GM12891 (cell line): Measurements from ENCODE around the gene HNRNPM.

Experiments
- POLR2A ChIP-seq: IDR thresholded peaks from 2 replicates; pipeline ENCODE4 v1.6.1; 2011; ENCODE audit warnings: low read depth, low read length, control low read depth
- POLR2AphosphoS5 ChIP-seq: IDR thresholded peaks from 2 replicates; pipeline ENCODE4 v1.6.1; 2011; ENCODE audit warnings: low read depth, low read length, control low read depth
- SPI1 ChIP-seq: IDR thresholded peaks from 2 replicates; pipeline ENCODE4 v1.6.1; 2011; ENCODE audit warnings: low read depth, low read length, control low read depth
- TAF1 ChIP-seq: IDR thresholded peaks from 2 replicates; pipeline ENCODE4 v1.6.1; 2011; ENCODE audit warnings: low read depth, low read length, control low read depth

DNA sequence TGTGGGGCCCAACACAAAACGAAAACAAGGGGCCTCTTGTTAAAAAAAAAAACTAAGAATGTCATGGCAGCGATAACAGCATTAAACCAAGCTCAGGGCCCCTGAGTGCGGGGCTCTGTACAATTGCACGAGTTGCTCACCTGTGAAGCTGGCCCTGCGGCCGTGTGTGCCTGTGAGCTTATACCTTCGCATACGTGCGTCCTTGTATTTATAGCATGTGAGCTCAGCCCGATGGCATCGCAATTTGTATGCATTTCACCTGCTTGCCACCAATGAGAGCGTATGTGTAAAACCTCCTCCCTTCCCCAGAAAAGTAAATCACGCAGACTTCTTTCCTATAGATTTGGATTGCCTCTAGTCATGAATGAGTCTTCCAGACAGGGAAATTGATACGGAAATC, 17.1 kb downstream of the HNRNPM start:
- no peak for TF ChIP-seq POLR2A
- TF ChIP-seq POLR2AphosphoS5 = no peak
- no peak for TF ChIP-seq TAF1
- TF ChIP-seq SPI1 = no peak
